PC-3 (cell line): ENCODE measurements around the gene CCNI2. TPM values are rescaled to one million over a fixed set of nuclear protein-coding genes. Genes with fewer than 3 reads are reported as not detected.

Experiments used
- ATAC-seq: fragments of 200-7000 bp; cut with Tn5 transposase; 2 replicates; pipeline ENCODE4 v1.9.1; 2020; ENCODE audit warnings: mild to moderate bottlenecking, moderate library complexity
- BruUV-seq: library from RNA; stranded (reverse); fragments of 400-500 nt; replicated peaks from 2 replicates; lab custom pipeline; 2021; lab: Mats Ljungman, UMichigan
- CTCF ChIA-PET: fragments of 300-600 bp; sonication (Branson Sonifier 250); formaldehyde crosslinking; loops from one replicate; lab custom pipeline; 2022; ENCODE audit warnings: antibody characterized with exemption; lab: Charles Lee
- POLR2A ChIA-PET: fragments of 300-600 bp; sonication (Branson Sonifier 250); formaldehyde crosslinking; loops from one replicate; lab custom pipeline; 2022; ENCODE audit warnings: antibody characterized with exemption; ENCODE audit not compliant: unreplicated experiment; lab: Charles Lee
- DNase-seq: peaks from one replicate; pipeline ENCODE4 v3.0.0-alpha.2; 2015
- H2AFZ ChIP-seq: fragments of 300-600 bp; sonication (generic); 2 replicates; pipeline ENCODE4 v1.6.0; 2016; ENCODE audit warnings: antibody characterized with exemption, low read length
- H3F3A ChIP-seq: fragments of 300-600 bp; sonication (generic); one replicate; pipeline ENCODE4 v1.6.0; 2017; ENCODE audit warnings: antibody characterized with exemption, low read length, control low read depth, mild to moderate bottlenecking; ENCODE audit not compliant: unreplicated experiment
- H3K27ac ChIP-seq: fragments of 300-600 bp; sonication (generic); 2 replicates; pipeline ENCODE4 v1.5.1; 2016; ENCODE audit warnings: mild to moderate bottlenecking, low read length
- H3K27me3 ChIP-seq: fragments of 300-600 bp; sonication (generic); 2 replicates; pipeline ENCODE4 v1.6.1; 2016; ENCODE audit warnings: low read length, mixed read lengths
- H3K36me3 ChIP-seq: fragments of 300-600 bp; sonication (generic); 2 replicates; pipeline ENCODE4 v1.6.1; 2016; ENCODE audit warnings: low read depth, mixed run types, low read length, mixed read lengths
- H3K4me1 ChIP-seq: fragments of 300-600 bp; sonication (generic); 2 replicates; pipeline ENCODE4 v1.5.1; 2016; ENCODE audit warnings: low read length; ENCODE audit not compliant: insufficient read depth
- H3K4me2 ChIP-seq: fragments of 300-600 bp; sonication (generic); 2 replicates; pipeline ENCODE4 v1.6.0; 2016; ENCODE audit warnings: low read length
- H3K4me3 ChIP-seq: fragments of 300-600 bp; sonication (generic); 2 replicates; pipeline ENCODE4 v1.5.1; 2016; ENCODE audit warnings: mild to moderate bottlenecking, low read length, mixed read lengths
- H3K79me2 ChIP-seq: fragments of 300-600 bp; sonication (generic); 2 replicates; pipeline ENCODE4 v1.6.1; 2017; ENCODE audit warnings: low read length, mixed read lengths
- H3K9ac ChIP-seq: fragments of 300-600 bp; sonication (generic); 2 replicates; pipeline ENCODE4 v1.6.0; 2016; ENCODE audit warnings: mild to moderate bottlenecking, low read length
- H3K9me2 ChIP-seq: fragments of 300-600 bp; sonication (generic); replicated peaks from 2 replicates; pipeline ENCODE4 v1.6.1; 2016; ENCODE audit warnings: mixed run types, low read length, mixed read lengths
- H3K9me3 ChIP-seq: fragments of 300-600 bp; sonication (generic); 2 replicates; pipeline ENCODE4 v1.6.1; 2016; ENCODE audit warnings: low read length, mixed read lengths
- H4K20me1 ChIP-seq: fragments of 300-600 bp; sonication (generic); 2 replicates; pipeline ENCODE4 v1.6.1; 2016; ENCODE audit warnings: low read length, mixed read lengths
- CTCF ChIP-seq: fragments of 300-600 bp; sonication (generic); conservative IDR thresholded peaks from 2 replicates; pipeline ENCODE4 v1.5.1; 2017; ENCODE audit warnings: antibody characterized with exemption, low read depth, mild to moderate bottlenecking, low read length
- EZH2 ChIP-seq: fragments of 300-600 bp; sonication (generic); IDR thresholded peaks from one replicate; pipeline ENCODE4 v1.6.1; 2017; ENCODE audit warnings: antibody characterized with exemption, mild to moderate bottlenecking, low read length; ENCODE audit not compliant: unreplicated experiment
- EZH2phosphoT487 ChIP-seq: fragments of 300-600 bp; sonication (generic); IDR thresholded peaks from 2 replicates; pipeline ENCODE4 v1.6.1; 2018; ENCODE audit warnings: mild to moderate bottlenecking, antibody characterized with exemption, low read length, borderline replicate concordance
- intact Hi-C: fragments of 100-400 bp; cut with micrococcal nuclease; formaldehyde crosslinking; loops from 2 replicates; pipeline ENCODE4 v1.9.0; 2023
- total RNA-seq: library from RNA; depleted of rRNA; stranded (reverse); fragments of >200 nt; gene quantifications from 2 replicates; pipeline ENCODE4 v1.2.3, GENCODE V29; 2014

CCNI2 gene
- total RNA-seq, 1 experiment from 2014 or later = not detected

- no peaks in the 10 kb centered on the region for H3K79me2 ChIP-seq
- no peaks in the 10 kb centered on the region for H3K4me1 ChIP-seq
- intact Hi-C loops = no loop called here
- H3K4me3 ChIP-seq = no peak overlapping the region
- H2AFZ ChIP-seq = no peak overlapping the region
- no peaks in the 10 kb centered on the region for H3K9me3 ChIP-seq
- no peak overlapping the region for H3K27ac ChIP-seq
- H4K20me1 ChIP-seq = no peaks in the 10 kb centered on the region
- no peak overlapping the region for H3K4me2 ChIP-seq
- H3K36me3 ChIP-seq = no peaks in the 10 kb centered on the region; the same call in 1 of the 2 replicates
- no peaks in the 10 kb centered on the region for H3F3A ChIP-seq
- POLR2A ChIA-PET = no interaction called here
- no peaks in the 10 kb centered on the region for H3K27me3 ChIP-seq
- no peak overlapping the region for H3K9ac ChIP-seq
- CTCF ChIA-PET = no interaction called here
- TF ChIP-seq EZH2phosphoT487 = no peak
- no peak for TF ChIP-seq EZH2
- no peak for TF ChIP-seq CTCF
- DNase-seq = no peak
- H3K9me2 ChIP-seq = no peaks in the 10 kb centered on the region
- ATAC-seq = no peak
- BruUV-seq = no TSS peak
These were observed 16.2 kb downstream of the CCNI2 start for GRCh38 chr5:132763181-132764036.

DNA sequence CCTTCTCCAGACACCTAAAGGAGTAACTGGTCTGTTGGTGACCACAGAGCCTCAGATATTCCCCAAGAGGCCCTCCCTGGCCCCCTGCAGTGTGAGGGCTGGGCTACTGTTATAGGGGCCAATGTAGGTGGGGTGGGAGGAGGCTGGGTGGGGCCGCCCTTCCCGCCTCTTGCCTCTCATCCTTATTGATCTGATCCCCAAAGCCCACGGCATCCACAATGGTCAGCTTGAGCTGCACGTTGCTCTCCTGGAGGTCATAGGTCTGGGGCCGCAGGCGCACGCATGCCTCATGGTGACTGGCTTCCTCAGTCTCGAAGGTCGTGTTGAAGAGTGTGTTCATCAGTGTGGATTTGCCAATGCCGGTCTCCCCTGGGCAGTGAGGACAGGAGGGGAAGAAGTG lies 16.8 kb downstream of the CCNI2 start:
- no peak overlapping the region for H2AFZ ChIP-seq
- H3K9me3 ChIP-seq = no peaks in the 10 kb centered on the region
- H3K9me2 ChIP-seq = no peaks in the 10 kb centered on the region
- H3K4me2 ChIP-seq = no peak overlapping the region
- no peaks in the 10 kb centered on the region for H3F3A ChIP-seq
- no peak for TF ChIP-seq EZH2
- no peak for TF ChIP-seq CTCF
- TF ChIP-seq EZH2phosphoT487 = no peak
- H4K20me1 ChIP-seq = no peaks in the 10 kb centered on the region
- no peak overlapping the region for H3K27ac ChIP-seq
- H3K9ac ChIP-seq = no peak overlapping the region
- peaks cover 2% of the 10 kb centered on the region; the same call in 1 of the 2 replicates for H3K79me2 ChIP-seq
- ChIA-PET CTCF (no interaction called here), POLR2A (no interaction called here)
- intact Hi-C loops = no loop called here
- no TSS peak for BruUV-seq
- no peak overlapping the region for H3K4me3 ChIP-seq
- H3K36me3 ChIP-seq = no peaks in the 10 kb centered on the region; the same call in 1 of the 2 replicates
- ATAC-seq (no peak), DNase-seq (no peak)
- no peaks in the 10 kb centered on the region for H3K27me3 ChIP-seq
- no peaks in the 10 kb centered on the region for H3K4me1 ChIP-seq

- Histone ChIP-seq H4K20me1 (no peaks in the 10 kb centered on the region), H2AFZ (no peak overlapping the region), H3K9ac (no peak overlapping the region), H3K27ac (no peak overlapping the region), H3K4me1 (no peaks in the 10 kb centered on the region), H3K9me3 (no peaks in the 10 kb centered on the region), H3K4me2 (no peak overlapping the region), H3K9me2 (no peaks in the 10 kb centered on the region), H3K27me3 (no peaks in the 10 kb centered on the region), H3K36me3 (no peaks in the 10 kb centered on the region; the same call in 1 of the 2 replicates), H3K4me3 (no peak overlapping the region), H3F3A (no peaks in the 10 kb centered on the region), H3K79me2 (peaks cover 8% of the 10 kb centered on the region; the same call in 1 of the 2 replicates)
- BruUV-seq = no TSS peak
- no peak for TF ChIP-seq EZH2phosphoT487
- TF ChIP-seq CTCF = no peak
- TF ChIP-seq EZH2 = no peak
- POLR2A ChIA-PET = no interaction called here
- intact Hi-C loops = no loop called here
- DNase-seq (no peak), ATAC-seq (no peak)
- CTCF ChIA-PET = no interaction called here
These were observed 17.5 kb downstream of the CCNI2 start for GRCh38 chr5:132764671-132765238.
